ENCODE results near the gene SMARCC1.

GRCh38 chr3:47692158-47692557 is 89.5 kb downstream of the SMARCC1 start:
- no peak for TF ChIP-seq CTCF (IDR thresholded peaks at IDR 0.05)
- no peak for TF ChIP-seq POLR2A (IDR thresholded peaks at IDR 0.05)
